Measurements from ENCODE around the gene B4GALNT2. TPM values are rescaled to one million over a fixed set of nuclear protein-coding genes. Genes with fewer than 3 reads are reported as not detected.

Gene B4GALNT2
- total and polyA plus RNA-seq, 8 donors = 1.1 to 41.7 (median 2.2) TPM; not detected in 1

- Histone ChIP-seq H3K9me3 (no peaks in the 10 kb centered on the region), H3K4me1 (peaks cover 23 to 45% (median 33%) of the 10 kb centered on the region in 4 donors), H3K27me3 (peaks cover 11 to 96% (median 61%) of the 10 kb centered on the region in 3 donors), H3K27ac (no peak overlapping the region), H3K36me3 (no peaks in the 10 kb centered on the region), H3K4me3 (no peak overlapping the region)
- DNase-seq = no peak
- intact Hi-C loops (cut with DNase I; ENCODE audit: low total_unique reads) = loop anchor here (5.0 to 10.0 kb wide), 2 partner anchors 43 to 61 kb away; no protein-coding TSS in a partner anchor
- TF ChIP-seq POLR2A (IDR thresholded peaks at IDR 0.05) (no peak), POLR2AphosphoS5 (IDR thresholded peaks at IDR 0.05) (no peak), EP300 (IDR thresholded peaks at IDR 0.05) (no peak), CTCF (IDR thresholded peaks at IDR 0.05) (no peak)
- WGBS, 5 donors = 75 to 86% (median 81%) methylated on average over 8 of the region's 8 CpGs
Observed at GRCh38 chr17:49225554-49226236, 93.1 kb downstream of the B4GALNT2 start.

Other genes with a start within 250 kb of the B4GALNT2 start
- gene ATP5MC1, start 240.0 kb upstream of the B4GALNT2 start, total RNA-seq = 100 to 1,000 TPM in 3 of 5 donors, 10 to 100 TPM in 2; 19.4 to 298 (median 140) TPM
- gene ATP5MC1, start 240.0 kb upstream of the B4GALNT2 start, polyA plus RNA-seq = 100 to 1,000 TPM; 247 to 449 (median 337) TPM
- gene UBE2Z, start 224.4 kb upstream of the B4GALNT2 start, total RNA-seq = 10 to 100 TPM; 28.1 to 55.6 (median 36.2) TPM
- gene UBE2Z, start 224.4 kb upstream of the B4GALNT2 start, polyA plus RNA-seq = 10 to 100 TPM; 30.2 to 43.4 (median 38.8) TPM
- gene SNF8, start 187.9 kb upstream of the B4GALNT2 start, total RNA-seq = 10 to 100 TPM; 18.7 to 53.6 (median 41.3) TPM
- gene SNF8, start 187.9 kb upstream of the B4GALNT2 start, polyA plus RNA-seq = 100 to 1,000 TPM; 145 to 160 (median 149) TPM
- not detected for gene GIP, start 164.2 kb upstream of the B4GALNT2 start, total RNA-seq
- gene GIP, start 164.2 kb upstream of the B4GALNT2 start, polyA plus RNA-seq = under 1 TPM in 1 of 3 donors, not detected in 2; 0.56 TPM
- gene IGF2BP1, start 135.4 kb upstream of the B4GALNT2 start, total RNA-seq = 1 to 10 TPM in 1 of 5 donors, not detected in 4; 1.8 TPM
- under 1 TPM in 1 of 3 donors, not detected in 2; under 0.01 TPM for gene IGF2BP1, start 135.4 kb upstream of the B4GALNT2 start, polyA plus RNA-seq
- 100 to 1,000 TPM in 1 of 5 donors, 1 to 10 TPM in 2, not detected in 2; 1.6 to 134 (median 1.7) TPM for gene GNGT2, start 77.8 kb downstream of the B4GALNT2 start, total RNA-seq
- gene GNGT2, start 77.8 kb downstream of the B4GALNT2 start, polyA plus RNA-seq = 1 to 10 TPM; 2.7 to 2.9 (median 2.9) TPM
- 10 to 100 TPM in 2 of 5 donors, 1 to 10 TPM in 3; 1.3 to 72.4 (median 3.1) TPM for gene ABI3, start 77.9 kb downstream of the B4GALNT2 start, total RNA-seq
- gene ABI3, start 77.9 kb downstream of the B4GALNT2 start, polyA plus RNA-seq = 1 to 10 TPM; 4.1 to 9.9 (median 9.5) TPM
- gene PHOSPHO1, start 98.0 kb downstream of the B4GALNT2 start, total RNA-seq = 1 to 10 TPM in 2 of 5 donors, not detected in 3; 1.7 to 7.7 TPM
- gene PHOSPHO1, start 98.0 kb downstream of the B4GALNT2 start, polyA plus RNA-seq = under 1 TPM in 1 of 3 donors, not detected in 2; 0.35 TPM
- gene ZNF652, start 229.5 kb downstream of the B4GALNT2 start, total RNA-seq = 10 to 100 TPM; 31.3 to 89.3 (median 46.9) TPM
- 10 to 100 TPM; 16.4 to 21.5 (median 17.1) TPM for gene ZNF652, start 229.5 kb downstream of the B4GALNT2 start, polyA plus RNA-seq